CD4-positive, alpha-beta T cell (primary cell): ENCODE measurements around the gene MPG. TPM values are rescaled to one million over a fixed set of nuclear protein-coding genes. Genes with fewer than 3 reads are reported as not detected.

Source experiments
- ATAC-seq: fragments of 200-7000 bp; cut with Tn5 transposase; one replicate; pipeline ENCODE4 v1.10.0; 2022; ENCODE audit warnings: mild to moderate bottlenecking; ENCODE audit not compliant: poor library complexity
- CTCF ChIA-PET: fragments of 350-600 bp; sonication (Branson Sonifier 250); formaldehyde crosslinking; loops from one replicate; lab custom pipeline; 2021; ENCODE audit warnings: antibody characterized with exemption, inconsistent platforms; lab: Charles Lee
- POLR2A ChIA-PET: fragments of 350-600 bp; sonication (Branson Sonifier 250); formaldehyde crosslinking; loops from one replicate; lab custom pipeline; 2021; ENCODE audit warnings: antibody characterized with exemption, inconsistent platforms; lab: Charles Lee
- DNase-seq, 14 experiments: peaks; one replicate each; pipeline ENCODE4 v3.0.0-alpha.2; 2013 to 2020; ENCODE audit warnings: mixed read lengths in 2 of 14
- H3K27ac ChIP-seq, 2 donors: one replicate each; pipeline versions ENCODE4 v1.5.1 to v1.7.0; 2013; ENCODE audit warnings: low read length in 2 of 2, low read depth in 1 of 2, mild to moderate bottlenecking in 1 of 2
- H3K27me3 ChIP-seq, 2 experiments: 1 replicate in 1 of 2; 2 replicates in 1 of 2; pipeline versions ENCODE4 v1.6.1 to v1.7.0; 2013; ENCODE audit warnings: low read length in 2 of 2, control low read depth in 1 of 2, mild to moderate bottlenecking in 1 of 2, moderate library complexity in 1 of 2; ENCODE audit not compliant: insufficient read depth in 2 of 2, control insufficient read depth in 1 of 2
- H3K36me3 ChIP-seq: one replicate; pipeline ENCODE4 v1.6.1; 2013; ENCODE audit warnings: low read length, control low read depth; ENCODE audit not compliant: insufficient read depth
- H3K4me1 ChIP-seq: one replicate; pipeline ENCODE4 v1.6.1; 2013; ENCODE audit warnings: low read length, control low read depth; ENCODE audit not compliant: insufficient read depth
- H3K4me3 ChIP-seq: one replicate; pipeline ENCODE4 v1.5.1; 2013; ENCODE audit warnings: mild to moderate bottlenecking, low read length, moderate library complexity
- H3K9me3 ChIP-seq, 2 experiments: 1 replicate in 1 of 2; 2 replicates in 1 of 2; pipeline versions ENCODE4 v1.6.1 to v1.7.0; 2013; ENCODE audit warnings: low read length in 2 of 2, mild to moderate bottlenecking in 2 of 2, control low read depth in 1 of 2, moderate library complexity in 1 of 2; ENCODE audit not compliant: control insufficient read depth in 1 of 2, insufficient read depth in 1 of 2
- H3K27ac Mint-ChIP-seq: one replicate; pipeline ENCODE4 v1.8.0; 2020; ENCODE audit warnings: mixed read lengths
- H3K27me3 Mint-ChIP-seq: one replicate; pipeline ENCODE4 v1.8.0; 2021; ENCODE audit warnings: mixed read lengths
- H3K36me3 Mint-ChIP-seq: one replicate; pipeline ENCODE4 v1.8.0; 2021; ENCODE audit warnings: low read depth, mixed read lengths
- H3K4me1 Mint-ChIP-seq: one replicate; pipeline ENCODE4 v1.8.0; 2021; ENCODE audit warnings: low read depth, mixed read lengths
- H3K4me3 Mint-ChIP-seq: one replicate; pipeline ENCODE4 v1.8.0; 2020; ENCODE audit warnings: mild to moderate bottlenecking, mixed read lengths
- H3K9me3 Mint-ChIP-seq: one replicate; pipeline ENCODE4 v1.8.0; 2020; ENCODE audit warnings: mixed read lengths
- intact Hi-C, 2 experiments: fragments of 100-400 bp; cut with DNase I in 1 of 2; cut with micrococcal nuclease in 1 of 2; formaldehyde crosslinking; loops; one replicate each; pipeline versions ENCODE4 v1.15.1 to v1.9.0; 2023 to 2025; cut with DNase I, micrococcal nuclease
- total RNA-seq, 174 experiments: library from RNA in 2 of 174; stranded (reverse) in 2 of 174; gene quantifications; one replicate each; pipeline ENCODE4 v1.2.3 and lab custom pipeline; 2021 to 2026
- TF ChIP-seq, protein P1 (sequence below): fragments of 200-600 bp; IDR thresholded peaks from one replicate; pipeline ENCODE4 v1.8.0; 2022; ENCODE audit warnings: antibody characterized with exemption, mild to moderate bottlenecking

MPG gene
- total RNA-seq, 2 experiments from 2014 or later, result 14.1 to 17.1 TPM

DNA sequence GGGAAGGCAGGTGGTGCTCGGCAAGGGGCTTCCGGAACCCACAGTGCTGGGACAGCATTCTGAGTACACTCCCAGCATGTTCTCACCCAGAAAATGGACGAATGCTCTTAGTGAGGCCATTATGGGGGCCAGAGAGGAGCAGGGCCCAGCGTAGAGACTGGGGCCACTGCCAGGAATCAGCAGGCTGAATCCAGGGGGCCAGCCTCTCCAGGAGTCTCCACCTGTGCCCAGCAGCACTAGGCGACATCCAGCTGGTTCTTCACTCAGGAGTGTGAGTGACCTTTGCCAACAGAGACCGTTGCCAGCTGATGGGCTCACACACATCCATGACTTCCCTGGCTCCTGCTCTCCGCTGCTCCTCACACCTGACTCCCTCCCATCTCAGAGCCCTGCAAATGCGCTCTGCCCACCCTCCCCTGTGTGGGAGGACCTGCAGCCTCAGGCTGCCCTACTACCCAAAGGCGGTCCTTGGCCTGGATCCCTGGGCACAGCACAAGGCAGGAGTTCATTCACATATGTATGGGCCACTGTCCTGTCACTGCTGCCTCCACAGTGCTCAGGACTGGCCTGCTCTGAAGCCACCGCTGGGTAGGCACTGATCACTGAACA, 10.7 kb upstream of the MPG start:
- no peaks in the 10 kb centered on the region for H3K4me1 Mint-ChIP-seq
- H3K4me1 ChIP-seq, result peaks cover 10% of the 10 kb centered on the region
- H3K27ac Mint-ChIP-seq, result no peak overlapping the region
- no peaks in the 10 kb centered on the region for H3K9me3 Mint-ChIP-seq
- no peak overlapping the region for H3K4me3 Mint-ChIP-seq
- H3K27me3 Mint-ChIP-seq, result peaks cover 42% of the 10 kb centered on the region
- DNase-seq (no peak), ATAC-seq (no peak)
- POLR2A ChIA-PET, result no interaction called here
- TF ChIP-seq, protein P1, sequence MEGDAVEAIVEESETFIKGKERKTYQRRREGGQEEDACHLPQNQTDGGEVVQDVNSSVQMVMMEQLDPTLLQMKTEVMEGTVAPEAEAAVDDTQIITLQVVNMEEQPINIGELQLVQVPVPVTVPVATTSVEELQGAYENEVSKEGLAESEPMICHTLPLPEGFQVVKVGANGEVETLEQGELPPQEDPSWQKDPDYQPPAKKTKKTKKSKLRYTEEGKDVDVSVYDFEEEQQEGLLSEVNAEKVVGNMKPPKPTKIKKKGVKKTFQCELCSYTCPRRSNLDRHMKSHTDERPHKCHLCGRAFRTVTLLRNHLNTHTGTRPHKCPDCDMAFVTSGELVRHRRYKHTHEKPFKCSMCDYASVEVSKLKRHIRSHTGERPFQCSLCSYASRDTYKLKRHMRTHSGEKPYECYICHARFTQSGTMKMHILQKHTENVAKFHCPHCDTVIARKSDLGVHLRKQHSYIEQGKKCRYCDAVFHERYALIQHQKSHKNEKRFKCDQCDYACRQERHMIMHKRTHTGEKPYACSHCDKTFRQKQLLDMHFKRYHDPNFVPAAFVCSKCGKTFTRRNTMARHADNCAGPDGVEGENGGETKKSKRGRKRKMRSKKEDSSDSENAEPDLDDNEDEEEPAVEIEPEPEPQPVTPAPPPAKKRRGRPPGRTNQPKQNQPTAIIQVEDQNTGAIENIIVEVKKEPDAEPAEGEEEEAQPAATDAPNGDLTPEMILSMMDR, result no peak
- intact Hi-C loops, result no loop called here
- H3K9me3 ChIP-seq, result peaks cover 0 to 12% of the 10 kb centered on the region in 2 experiments
- no peaks in the 10 kb centered on the region for H3K36me3 ChIP-seq
- peaks cover 14 to 23% of the 10 kb centered on the region in 2 experiments for H3K27me3 ChIP-seq
- CTCF ChIA-PET, result interaction anchor here (6.3 kb wide), 1 partner anchor 29 kb away, joined by 105 read pairs; no protein-coding TSS in a partner anchor
- no peak overlapping the region for H3K27ac ChIP-seq
- no peaks in the 10 kb centered on the region for H3K36me3 Mint-ChIP-seq
- no peak overlapping the region for H3K4me3 ChIP-seq

DNA sequence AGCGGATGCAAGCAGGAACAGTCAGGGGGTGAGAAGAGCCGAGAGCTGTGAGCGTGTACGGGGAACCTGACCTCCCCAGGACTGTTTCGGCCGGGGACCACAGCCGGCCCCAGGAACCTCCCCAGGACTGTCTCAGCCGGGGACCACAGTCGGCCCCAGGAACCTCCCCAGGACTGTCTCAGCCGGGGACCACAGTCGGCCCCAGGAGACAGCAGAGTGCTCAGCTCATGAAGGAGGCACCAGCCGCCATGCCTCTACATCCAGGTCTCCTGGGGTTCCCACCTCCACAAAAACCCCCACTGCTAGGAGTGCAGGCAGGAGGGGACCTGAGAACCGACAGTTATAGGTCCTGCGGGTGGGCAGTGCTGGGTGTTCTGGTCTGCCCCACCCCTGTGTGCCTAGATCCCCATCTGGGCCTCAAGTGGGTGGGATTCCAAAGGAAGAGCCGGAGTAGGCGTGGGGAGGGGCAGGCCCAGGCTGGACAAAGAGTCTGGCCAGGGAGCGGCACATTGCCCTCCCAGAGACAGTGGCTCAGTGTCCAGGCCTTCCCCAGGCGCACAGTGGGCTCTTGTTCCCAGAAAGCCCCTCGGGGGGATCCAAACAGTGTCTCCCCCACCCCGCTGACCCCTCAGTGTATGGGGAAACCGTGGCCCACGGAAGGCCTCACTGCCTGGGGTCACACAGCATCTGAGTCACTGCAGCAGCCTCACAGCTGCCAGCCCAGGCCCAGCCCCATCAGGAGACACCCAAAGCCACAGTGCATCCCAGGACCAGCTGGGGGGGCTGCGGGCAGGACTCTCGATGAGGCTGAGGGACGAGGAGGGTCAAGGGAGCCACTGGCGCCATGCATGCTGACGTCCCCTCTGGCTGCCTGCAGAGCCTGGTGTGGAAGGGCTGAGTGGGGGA, 9.9 kb upstream of the MPG start:
- Mint-ChIP-seq H3K4me1 (peaks cover 5% of the 10 kb centered on the region), H3K9me3 (no peaks in the 10 kb centered on the region), H3K36me3 (no peaks in the 10 kb centered on the region), H3K27ac (no peak overlapping the region), H3K27me3 (peaks cover 47% of the 10 kb centered on the region), H3K4me3 (no peak overlapping the region)
- Histone ChIP-seq H3K9me3 (peaks cover 0 to 12% of the 10 kb centered on the region in 2 experiments), H3K27me3 (peaks cover 19 to 29% of the 10 kb centered on the region in 2 experiments), H3K4me3 (no peak overlapping the region), H3K36me3 (no peaks in the 10 kb centered on the region), H3K4me1 (peaks cover 14% of the 10 kb centered on the region), H3K27ac (no peak overlapping the region)
- ATAC-seq (no peak), DNase-seq (no peak)
- POLR2A ChIA-PET, result no interaction called here
- intact Hi-C loops, result no loop called here
- TF ChIP-seq, protein P1, result no peak
- CTCF ChIA-PET, result interaction anchor here (6.3 kb wide), 1 partner anchor 28 kb away, joined by 105 read pairs; no protein-coding TSS in a partner anchor

DNA sequence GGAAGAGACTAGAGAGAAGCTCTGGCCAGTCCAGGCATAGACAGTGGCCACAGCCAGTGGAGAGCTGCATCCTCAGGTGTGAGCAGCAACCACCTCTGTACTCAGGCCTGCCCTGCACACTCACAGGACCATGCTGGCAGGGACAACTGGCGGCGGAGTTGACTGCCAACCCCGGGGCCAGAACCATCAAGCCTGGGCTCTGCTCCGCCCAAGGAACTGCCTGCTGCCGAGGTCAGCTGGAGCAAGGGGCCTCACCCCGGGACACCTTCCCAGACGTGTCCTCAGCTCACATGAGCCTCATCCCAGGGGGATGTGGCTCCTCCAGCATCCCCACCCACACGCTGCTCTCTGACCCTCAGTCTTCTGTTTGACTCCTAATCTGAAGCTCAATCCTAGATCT, 8.8 kb upstream of the MPG start:
- POLR2A ChIA-PET, result no interaction called here
- H3K27me3 Mint-ChIP-seq, result peaks cover 58% of the 10 kb centered on the region
- peaks cover 14% of the 10 kb centered on the region for H3K4me1 ChIP-seq
- intact Hi-C loops, result no loop called here
- ATAC-seq (no peak), DNase-seq (no peak)
- CTCF ChIA-PET, result interaction anchor here (1.1 kb wide), 1 partner anchor 38 kb away, joined by 3 read pairs; no protein-coding TSS in a partner anchor
- no peak overlapping the region for H3K4me3 Mint-ChIP-seq
- no peaks in the 10 kb centered on the region for H3K9me3 Mint-ChIP-seq
- no peaks in the 10 kb centered on the region for H3K36me3 Mint-ChIP-seq
- no peak overlapping the region for H3K27ac Mint-ChIP-seq
- peaks cover 24 to 38% of the 10 kb centered on the region in 2 experiments for H3K27me3 ChIP-seq
- H3K27ac ChIP-seq, result no peak overlapping the region
- H3K4me1 Mint-ChIP-seq, result peaks cover 5% of the 10 kb centered on the region
- no peaks in the 10 kb centered on the region for H3K36me3 ChIP-seq
- no peak overlapping the region for H3K4me3 ChIP-seq
- TF ChIP-seq, protein P1, result no peak
- peaks cover 0 to 12% of the 10 kb centered on the region in 2 experiments for H3K9me3 ChIP-seq
